SIG-M5 treated with dmso at 0.1 percent for 504 hours (cell line): ENCODE data around the gene SORCS1.

Source experiments
- DNase-seq: peaks from one replicate; lab custom pipeline; 2025; ENCODE audit not compliant: unreplicated experiment; lab: John Stamatoyannopoulos, UW

Gene SORCS1

GRCh38 chr10:106825576-106826364 is 338.7 kb downstream of the SORCS1 start:
- DNase-seq = no peak

GRCh38 chr10:106820579-106820978 is 343.9 kb downstream of the SORCS1 start:
- no peak for DNase-seq

- no peak for DNase-seq
These were observed 345.0 kb downstream of the SORCS1 start for GRCh38 chr10:106819490-106819889.

GRCh38 chr10:106816318-106817085 is 348.0 kb downstream of the SORCS1 start:
- DNase-seq = no peak

GRCh38 chr10:106815427-106816043 is 349.0 kb downstream of the SORCS1 start:
- DNase-seq = no peak

- no peak for DNase-seq
These were observed 359.4 kb downstream of the SORCS1 start for GRCh38 chr10:106804992-106805582.

GRCh38 chr10:106802949-106803348 is 361.6 kb downstream of the SORCS1 start:
- DNase-seq = no peak

GRCh38 chr10:106799776-106800175 is 364.7 kb downstream of the SORCS1 start:
- DNase-seq = no peak

GRCh38 chr10:106795619-106796018 is 368.9 kb downstream of the SORCS1 start:
- DNase-seq = peak; percentile 1

- DNase-seq = no peak
These were observed 370.9 kb downstream of the SORCS1 start for GRCh38 chr10:106793617-106794016.

- DNase-seq = no peak
These were observed 374.9 kb downstream of the SORCS1 start for GRCh38 chr10:106789623-106790022.

- no peak for DNase-seq
These were observed 375.5 kb downstream of the SORCS1 start for GRCh38 chr10:106788982-106789381.

- no peak for DNase-seq
These were observed 379.0 kb downstream of the SORCS1 start for GRCh38 chr10:106785528-106785927.

- no peak for DNase-seq
These were observed 383.9 kb downstream of the SORCS1 start for GRCh38 chr10:106780632-106781031.

- DNase-seq = no peak
These were observed 386.7 kb downstream of the SORCS1 start for GRCh38 chr10:106777841-106778240.

GRCh38 chr10:106775127-106775526 is 389.4 kb downstream of the SORCS1 start:
- no peak for DNase-seq

GRCh38 chr10:106772957-106773356 is 391.5 kb downstream of the SORCS1 start:
- DNase-seq = no peak

- DNase-seq = no peak
These were observed 393.4 kb downstream of the SORCS1 start for GRCh38 chr10:106771154-106771553.

- no peak for DNase-seq
These were observed 396.3 kb downstream of the SORCS1 start for GRCh38 chr10:106768204-106768603.

- DNase-seq = no peak
These were observed 398.6 kb downstream of the SORCS1 start for GRCh38 chr10:106765928-106766327.

GRCh38 chr10:106765241-106765754 is 399.2 kb downstream of the SORCS1 start:
- DNase-seq = no peak
